ENCODE measurements around the gene CCDC38.

The CCDC38 gene

GRCh38 chr12:95836630-95837239, 105.7 kb downstream of the CCDC38 start:
- in situ Hi-C loops (cut with MboI; ENCODE audit: low pct_unique_long_range_greater_than_20kb, low sequenced_read_pairs, unreplicated experiment) = no loop called here
- DNase-seq (ENCODE audit: low spot score) = no peak
- no peak for TF ChIP-seq CTCF (IDR thresholded peaks at IDR 0.05; ENCODE audit: extremely low read depth, insufficient read depth, missing control alignments)

DNA sequence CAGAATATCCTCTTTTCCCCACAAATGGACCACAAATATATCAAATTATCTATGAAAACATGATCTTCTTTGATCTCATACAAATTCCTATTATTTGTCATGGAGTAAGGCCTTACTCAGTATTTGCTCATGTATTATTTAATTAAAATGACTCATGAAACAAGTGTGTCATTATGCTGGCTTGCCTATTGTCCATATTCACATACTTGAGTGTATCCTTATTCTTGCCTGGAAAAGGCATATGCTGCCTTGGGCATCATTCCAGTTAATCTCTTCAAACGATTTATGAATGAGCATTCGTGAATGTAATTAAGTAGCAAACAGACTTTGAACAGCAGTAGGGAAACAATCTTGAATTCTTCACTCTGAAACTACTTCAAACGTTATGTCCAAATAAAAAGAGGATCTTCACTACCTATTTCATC, 106.2 kb downstream of the CCDC38 start:
- in situ Hi-C loops (cut with MboI; ENCODE audit: low pct_unique_long_range_greater_than_20kb, low sequenced_read_pairs, unreplicated experiment) = no loop called here
- TF ChIP-seq CTCF (IDR thresholded peaks at IDR 0.05; ENCODE audit: extremely low read depth, insufficient read depth, missing control alignments) = no peak
- no peak for DNase-seq (ENCODE audit: low spot score)

DNA sequence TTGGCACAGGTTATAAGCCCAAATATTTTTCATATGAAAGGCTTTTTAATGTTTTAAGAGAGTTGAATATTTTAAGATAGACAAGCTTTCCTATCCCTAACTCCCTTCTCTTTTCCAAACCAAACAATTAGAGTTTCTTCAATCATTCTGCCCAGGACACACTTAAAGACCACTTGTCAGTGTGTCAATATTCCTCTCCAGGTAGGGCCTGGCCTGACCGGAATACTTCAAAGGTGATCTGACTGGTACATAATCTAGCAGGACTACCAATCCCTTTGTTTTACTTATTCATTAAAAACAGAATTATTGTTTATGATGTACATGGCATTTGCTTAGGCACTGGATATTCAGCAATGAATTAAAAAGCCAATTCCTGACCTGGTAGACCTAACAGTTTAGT, 107.8 kb downstream of the CCDC38 start:
- in situ Hi-C loops (cut with MboI; ENCODE audit: low pct_unique_long_range_greater_than_20kb, low sequenced_read_pairs, unreplicated experiment) = no loop called here
- no peak for DNase-seq (ENCODE audit: low spot score)
- no peak for TF ChIP-seq CTCF (IDR thresholded peaks at IDR 0.05; ENCODE audit: extremely low read depth, insufficient read depth, missing control alignments)

DNA sequence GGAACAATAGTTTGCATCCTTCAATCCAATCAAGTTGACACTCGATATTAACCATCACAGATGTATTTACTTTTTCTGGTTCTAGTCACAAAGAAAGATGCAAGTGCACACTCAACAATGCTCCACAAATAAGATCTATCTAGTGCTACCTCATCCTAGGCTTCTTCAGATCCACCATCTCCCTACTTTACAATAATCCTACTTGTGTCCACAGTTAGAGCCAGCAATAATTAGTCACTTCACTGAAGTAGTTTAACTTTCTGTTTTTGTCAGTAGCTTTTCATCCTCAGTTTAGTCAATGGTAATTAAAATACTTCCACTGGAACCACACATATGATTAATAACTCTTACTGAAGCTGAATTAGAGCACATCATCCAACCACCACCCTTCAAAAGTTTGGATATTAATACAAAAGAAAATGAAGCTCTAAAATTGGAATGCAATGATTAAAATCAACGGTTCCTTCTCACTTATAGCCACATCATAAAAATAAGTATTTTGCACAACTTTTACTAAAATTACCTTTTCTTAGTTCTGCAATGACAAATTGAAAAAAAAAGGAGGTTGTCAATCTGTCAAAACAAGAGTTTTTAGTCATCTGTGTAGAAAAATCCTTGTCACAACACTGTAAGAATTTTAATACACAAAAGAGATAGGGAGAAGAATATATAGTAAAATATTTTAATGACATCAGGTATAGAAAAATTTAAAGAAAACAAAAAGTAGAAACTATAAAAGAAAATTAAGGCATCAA, 111.9 kb downstream of the CCDC38 start:
- in situ Hi-C loops (cut with MboI; ENCODE audit: low pct_unique_long_range_greater_than_20kb, low sequenced_read_pairs, unreplicated experiment) = no loop called here
- DNase-seq (ENCODE audit: low spot score) = no peak
- no peak for TF ChIP-seq CTCF (IDR thresholded peaks at IDR 0.05; ENCODE audit: extremely low read depth, insufficient read depth, missing control alignments)

- no peak for TF ChIP-seq CTCF (IDR thresholded peaks at IDR 0.05; ENCODE audit: extremely low read depth, insufficient read depth, missing control alignments)
- in situ Hi-C loops (cut with MboI; ENCODE audit: low pct_unique_long_range_greater_than_20kb, low sequenced_read_pairs, unreplicated experiment) = no loop called here
- no peak for DNase-seq (ENCODE audit: low spot score)
These were observed 113.0 kb downstream of the CCDC38 start for GRCh38 chr12:95829395-95829794.

GRCh38 chr12:95820096-95820703, 122.2 kb downstream of the CCDC38 start:
- in situ Hi-C loops (cut with MboI; ENCODE audit: low pct_unique_long_range_greater_than_20kb, low sequenced_read_pairs, unreplicated experiment) = no loop called here
- peak; percentile 10 for DNase-seq (ENCODE audit: low spot score)
- peak; percentile 28 for TF ChIP-seq CTCF (IDR thresholded peaks at IDR 0.05; ENCODE audit: extremely low read depth, insufficient read depth, missing control alignments)
